Measurements from ENCODE around the gene SERF1B.
"Not testable (repeated sequence)": the region's sequence is repeated elsewhere in the genome, so short reads cannot be mapped to it uniquely, and the experiment has no call there.

DNA sequence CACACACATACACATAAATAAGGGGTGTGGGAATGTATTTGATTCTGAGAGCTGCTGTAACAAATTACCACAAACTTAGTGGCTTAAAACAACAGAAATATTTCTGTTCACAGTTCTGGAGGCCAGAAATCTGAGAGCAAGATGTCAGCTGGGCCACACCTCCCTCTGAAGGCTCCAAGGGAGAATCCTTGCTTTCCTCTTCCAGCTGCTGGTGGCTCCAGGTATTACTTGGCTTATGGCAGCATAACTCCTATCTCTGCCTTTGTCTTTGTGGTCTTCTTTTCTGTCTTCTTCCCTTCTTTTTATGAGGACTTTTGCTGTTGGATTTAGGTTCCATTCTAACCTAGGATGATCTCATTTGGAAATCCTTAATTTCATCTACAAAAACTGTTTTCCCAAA, 16.4 kb downstream of the SERF1B start:
- TF ChIP-seq EZH2 (IDR thresholded peaks at IDR 0.05; ENCODE audit: borderline replicate concordance, low read depth, low read length, poor library complexity, severe bottlenecking): not testable (repeated sequence)
- TF ChIP-seq, protein P1, sequence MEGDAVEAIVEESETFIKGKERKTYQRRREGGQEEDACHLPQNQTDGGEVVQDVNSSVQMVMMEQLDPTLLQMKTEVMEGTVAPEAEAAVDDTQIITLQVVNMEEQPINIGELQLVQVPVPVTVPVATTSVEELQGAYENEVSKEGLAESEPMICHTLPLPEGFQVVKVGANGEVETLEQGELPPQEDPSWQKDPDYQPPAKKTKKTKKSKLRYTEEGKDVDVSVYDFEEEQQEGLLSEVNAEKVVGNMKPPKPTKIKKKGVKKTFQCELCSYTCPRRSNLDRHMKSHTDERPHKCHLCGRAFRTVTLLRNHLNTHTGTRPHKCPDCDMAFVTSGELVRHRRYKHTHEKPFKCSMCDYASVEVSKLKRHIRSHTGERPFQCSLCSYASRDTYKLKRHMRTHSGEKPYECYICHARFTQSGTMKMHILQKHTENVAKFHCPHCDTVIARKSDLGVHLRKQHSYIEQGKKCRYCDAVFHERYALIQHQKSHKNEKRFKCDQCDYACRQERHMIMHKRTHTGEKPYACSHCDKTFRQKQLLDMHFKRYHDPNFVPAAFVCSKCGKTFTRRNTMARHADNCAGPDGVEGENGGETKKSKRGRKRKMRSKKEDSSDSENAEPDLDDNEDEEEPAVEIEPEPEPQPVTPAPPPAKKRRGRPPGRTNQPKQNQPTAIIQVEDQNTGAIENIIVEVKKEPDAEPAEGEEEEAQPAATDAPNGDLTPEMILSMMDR (conservative IDR thresholded peaks at IDR 0.05; ENCODE audit: low read depth, low read length): not testable (repeated sequence)
